Heart left ventricle (tissue), 13 donors: ENCODE data around the gene ABCB4.

Source experiments
- POLR2A ChIP-seq, 2 donors: fragments of 450-650 bp; IDR thresholded peaks; one replicate each; pipeline ENCODE4 v1.6.1; 2017; ENCODE audit warnings: antibody characterized with exemption in 2 of 2, mild to moderate bottlenecking in 2 of 2, moderate library complexity in 2 of 2
- TF ChIP-seq, protein P1 (sequence below), 12 donors: fragments of 200-600 bp; sonication (generic) in 4 of 12; IDR thresholded peaks; one replicate each; pipeline versions ENCODE4 v1.5.0 to v1.8.0; 2018 to 2022; ENCODE audit warnings: antibody characterized with exemption in 12 of 12, mild to moderate bottlenecking in 5 of 12
- donor health status: ischemic (EF 13 %, LVEDD 7.1; RV severe dilation, severe dysfunction).
- donor health status: DM: no; HTN: yes; CAD: no.
- donor health status: DM: no; HTN: no; CAD: no.
- donor health status: ischemic (EF 25% LVEDD 6.9; RV normal size, moderate dysfunction).
- donor health status: ischemic (EF 25% LVEDD 5.7; RV mildly dilated, moderate dysfunction).
- donor health status: ischemic (EF 35%, LVEDD 5.7; RV mildly dilated, moderate dysfunction).
- donor health status: nonischemic (EF 11% LVEDD 7.7; RV severe dilation, severe dysfunction).
- donor health status: DM: yes; HTN: yes; CAD: no.
- donor health status: PGD.
- donor health status: ischemic (EF 29% LVEDD 5.4; RV normal size, mild dysfunction).
- donor health status: nonischemic (EF 23%, LVEDD 6.1; RV moderate dilation, normal function).

DNA sequence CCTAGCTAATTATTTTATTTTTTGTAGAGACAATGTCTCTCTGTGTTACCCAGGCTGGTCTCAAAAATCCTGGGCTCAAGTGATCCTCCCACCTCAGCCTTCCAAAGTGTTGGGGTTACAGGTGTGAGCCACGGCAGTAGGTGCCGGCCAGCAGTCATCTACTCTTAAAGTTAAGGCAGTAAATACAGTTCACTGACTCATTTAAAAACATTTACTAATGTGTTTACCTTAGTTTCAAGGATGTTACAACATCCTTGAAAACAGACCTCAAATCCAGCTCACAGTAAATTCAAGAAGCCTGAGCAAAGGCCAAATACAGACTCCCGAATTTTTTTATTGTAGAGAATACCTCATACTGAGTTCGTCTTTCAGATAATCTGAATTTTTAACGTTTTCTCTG, 29.6 kb upstream of the ABCB4 start:
- TF ChIP-seq, protein P1, sequence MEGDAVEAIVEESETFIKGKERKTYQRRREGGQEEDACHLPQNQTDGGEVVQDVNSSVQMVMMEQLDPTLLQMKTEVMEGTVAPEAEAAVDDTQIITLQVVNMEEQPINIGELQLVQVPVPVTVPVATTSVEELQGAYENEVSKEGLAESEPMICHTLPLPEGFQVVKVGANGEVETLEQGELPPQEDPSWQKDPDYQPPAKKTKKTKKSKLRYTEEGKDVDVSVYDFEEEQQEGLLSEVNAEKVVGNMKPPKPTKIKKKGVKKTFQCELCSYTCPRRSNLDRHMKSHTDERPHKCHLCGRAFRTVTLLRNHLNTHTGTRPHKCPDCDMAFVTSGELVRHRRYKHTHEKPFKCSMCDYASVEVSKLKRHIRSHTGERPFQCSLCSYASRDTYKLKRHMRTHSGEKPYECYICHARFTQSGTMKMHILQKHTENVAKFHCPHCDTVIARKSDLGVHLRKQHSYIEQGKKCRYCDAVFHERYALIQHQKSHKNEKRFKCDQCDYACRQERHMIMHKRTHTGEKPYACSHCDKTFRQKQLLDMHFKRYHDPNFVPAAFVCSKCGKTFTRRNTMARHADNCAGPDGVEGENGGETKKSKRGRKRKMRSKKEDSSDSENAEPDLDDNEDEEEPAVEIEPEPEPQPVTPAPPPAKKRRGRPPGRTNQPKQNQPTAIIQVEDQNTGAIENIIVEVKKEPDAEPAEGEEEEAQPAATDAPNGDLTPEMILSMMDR (IDR thresholded peaks at IDR 0.05) = no peak
- TF ChIP-seq POLR2A (IDR thresholded peaks at IDR 0.05) = no peak
